GM19043 (cell line): Measurements from ENCODE around the gene ST6GALNAC5.
"Not testable (repeated sequence)": the region's sequence is repeated elsewhere in the genome, so short reads cannot be mapped to it uniquely, and the experiment has no call there.

Experiments
- ATAC-seq: cut with Tn5 transposase; IDR thresholded peaks from one replicate; pipeline ENCODE4 v1.9.1; 2021; ENCODE audit warnings: low read depth; ENCODE audit not compliant: unreplicated experiment

ST6GALNAC5 gene

GRCh38 chr1:76865696-76866286, 1.5 kb upstream of the ST6GALNAC5 start:
- no peak for ATAC-seq

DNA sequence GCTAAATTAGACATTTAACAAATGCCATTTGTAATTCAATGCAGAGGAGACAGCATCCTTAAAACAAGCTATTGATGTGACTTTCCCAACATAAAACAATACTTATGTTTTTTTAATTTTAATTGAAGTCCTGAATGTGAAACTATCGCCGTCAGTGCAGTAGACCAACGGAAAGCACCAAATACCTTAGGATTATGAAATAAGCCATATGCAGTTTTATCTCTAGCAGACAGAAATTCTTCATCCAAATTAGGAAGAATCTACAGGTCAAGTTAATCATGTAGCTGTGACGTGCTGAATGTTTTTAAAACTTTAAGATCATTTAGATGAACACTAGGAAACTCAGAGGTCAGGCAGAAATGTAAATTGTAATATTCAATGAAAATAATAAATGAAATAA, 714 bp upstream of the ST6GALNAC5 start:
- ATAC-seq, result no peak

DNA sequence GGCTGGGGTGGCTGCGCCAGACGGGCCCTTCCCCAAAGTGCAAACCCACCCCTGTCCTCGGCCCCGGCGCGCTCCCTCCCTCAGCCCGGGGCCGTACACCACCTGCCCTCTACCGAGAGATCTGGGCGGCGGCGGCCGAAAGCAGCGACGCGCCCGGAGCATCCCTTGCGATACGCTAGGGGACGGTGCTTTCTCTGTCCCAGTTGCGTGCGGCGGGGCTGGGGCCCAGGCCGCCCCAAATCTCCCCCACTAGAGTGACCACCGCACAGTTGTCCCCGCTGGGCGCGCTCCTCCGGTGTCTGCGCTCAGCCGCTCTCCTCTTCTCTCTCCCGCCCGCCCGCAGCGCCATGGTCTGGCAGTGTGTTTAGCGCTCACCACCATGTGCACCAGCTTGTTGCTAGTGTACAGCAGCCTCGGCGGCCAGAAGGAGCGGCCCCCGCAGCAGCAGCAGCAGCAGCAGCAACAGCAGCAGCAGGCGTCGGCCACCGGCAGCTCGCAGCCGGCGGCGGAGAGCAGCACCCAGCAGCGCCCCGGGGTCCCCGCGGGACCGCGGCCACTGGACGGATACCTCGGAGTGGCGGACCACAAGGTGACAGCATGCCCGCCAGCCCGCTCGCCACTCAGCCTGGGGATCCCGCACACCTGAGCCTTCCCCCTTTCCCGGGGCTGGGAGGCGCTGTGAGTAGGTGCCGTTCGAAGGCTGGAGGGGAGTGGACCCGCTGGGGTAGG, 1.0 kb downstream of the ST6GALNAC5 start:
- no peak for ATAC-seq

DNA sequence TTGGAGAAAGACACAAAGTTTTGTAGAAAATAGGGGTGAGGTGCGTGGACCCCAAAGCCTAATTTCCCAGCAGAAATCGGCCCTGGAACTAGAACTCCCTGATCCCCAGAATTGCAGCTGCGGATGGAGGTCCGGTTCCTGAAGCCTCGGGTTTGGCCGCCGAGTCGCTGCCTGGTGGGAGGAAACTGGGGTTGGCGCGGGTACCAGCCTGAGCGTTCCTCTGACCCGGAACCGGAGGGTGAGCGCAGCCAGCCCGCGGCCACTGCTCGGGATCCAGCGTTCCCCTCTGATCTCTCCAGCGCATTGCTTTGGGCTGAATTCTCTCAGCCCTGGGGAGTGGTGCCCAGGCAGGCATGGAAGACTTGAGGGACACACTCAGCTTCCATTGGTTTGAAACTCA, 1.6 kb downstream of the ST6GALNAC5 start:
- ATAC-seq, result no peak

DNA sequence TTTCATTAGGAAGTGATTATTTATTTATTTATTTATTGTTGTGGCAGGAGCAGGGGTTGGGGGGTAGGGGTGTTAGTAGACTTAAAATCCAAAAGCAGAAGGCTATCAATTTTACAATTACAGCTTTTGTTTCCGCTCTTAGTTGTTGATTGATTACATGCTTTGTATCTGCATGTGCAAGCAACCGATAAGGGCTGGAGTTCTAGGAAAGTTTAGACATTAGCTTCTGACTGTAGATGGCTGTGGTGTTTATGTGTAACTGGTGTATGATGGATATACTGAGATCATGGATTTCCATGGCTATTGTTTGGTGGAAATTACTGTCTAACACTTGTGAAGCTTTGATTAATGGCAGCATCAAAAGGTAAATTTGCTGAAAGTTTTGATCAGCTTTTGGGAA, 2.8 kb downstream of the ST6GALNAC5 start:
- no peak for ATAC-seq

DNA sequence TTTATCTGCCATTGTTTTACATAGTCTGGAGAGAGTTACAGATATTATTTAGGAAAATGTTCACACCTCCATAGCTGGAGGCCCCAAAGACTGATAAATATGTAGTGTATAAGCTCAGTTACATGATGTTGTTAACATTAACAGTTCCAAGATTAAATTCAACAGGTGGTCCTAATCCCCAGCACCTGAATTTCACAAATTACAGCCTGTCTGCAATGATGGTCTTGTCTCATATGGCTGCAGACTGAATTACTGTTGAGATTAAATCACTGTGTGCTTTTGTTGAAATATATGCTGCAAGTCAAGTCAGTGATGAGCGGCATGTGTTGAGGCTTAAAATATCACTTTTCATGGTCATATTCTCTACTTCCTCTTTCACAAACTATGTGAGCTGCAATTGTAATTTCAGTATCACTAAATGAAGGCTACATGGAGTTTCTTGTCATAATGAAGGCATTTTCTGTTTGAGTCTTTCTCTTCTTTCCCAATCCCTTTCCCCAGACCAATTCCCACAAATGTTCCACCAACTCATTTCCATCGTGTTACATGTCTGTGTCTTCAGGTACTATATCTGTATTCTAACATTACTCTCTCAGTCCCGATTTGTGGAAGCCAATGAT, 4.2 kb downstream of the ST6GALNAC5 start:
- peak; percentile 84 for ATAC-seq

DNA sequence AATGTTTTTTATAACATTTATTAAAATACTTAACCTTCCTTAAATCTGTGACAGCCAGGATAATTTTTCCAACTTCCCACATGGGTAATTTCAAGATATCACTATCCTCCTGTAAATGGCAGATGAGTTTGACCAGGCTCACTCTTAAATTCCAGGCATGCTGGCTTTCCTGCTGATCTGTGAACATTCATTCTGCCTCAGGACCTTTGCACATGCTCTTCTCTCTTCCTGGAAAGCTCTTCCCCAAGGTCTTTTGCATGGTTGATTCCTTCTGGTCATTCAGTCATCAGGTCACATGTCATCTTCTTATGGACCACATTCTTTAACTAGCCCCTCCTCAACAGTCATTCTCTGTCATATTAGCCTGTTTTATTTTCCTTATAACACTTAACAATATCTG, 5.7 kb downstream of the ST6GALNAC5 start:
- no peak for ATAC-seq

GRCh38 chr1:76876655-76877395, 9.5 kb downstream of the ST6GALNAC5 start:
- no peak for ATAC-seq

- not testable (repeated sequence) for ATAC-seq
Observed at GRCh38 chr1:76879014-76879413, 11.7 kb downstream of the ST6GALNAC5 start.

DNA sequence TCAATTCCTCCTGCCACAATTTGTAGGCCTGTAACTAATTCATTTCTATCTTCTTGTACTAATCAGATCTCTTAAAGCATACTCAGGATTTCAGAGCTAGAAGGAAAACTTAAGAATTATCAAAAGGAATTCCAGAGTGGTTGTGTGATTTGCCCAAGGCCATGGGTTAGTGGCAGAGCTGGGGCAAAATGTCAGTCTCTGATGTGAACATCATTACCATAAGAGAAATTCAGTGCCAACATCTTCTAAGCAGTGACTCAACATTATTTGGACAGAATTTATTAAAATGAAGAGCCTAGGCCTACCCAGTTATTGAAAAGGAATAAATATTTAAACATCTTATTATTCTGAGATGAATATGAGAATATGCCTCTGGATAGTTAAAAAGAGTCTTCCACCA, 14.5 kb downstream of the ST6GALNAC5 start:
- ATAC-seq, result no peak

GRCh38 chr1:76891931-76892622, 24.8 kb downstream of the ST6GALNAC5 start:
- ATAC-seq, result no peak

- no peak for ATAC-seq
Observed at GRCh38 chr1:76892675-76893074, 25.4 kb downstream of the ST6GALNAC5 start.

DNA sequence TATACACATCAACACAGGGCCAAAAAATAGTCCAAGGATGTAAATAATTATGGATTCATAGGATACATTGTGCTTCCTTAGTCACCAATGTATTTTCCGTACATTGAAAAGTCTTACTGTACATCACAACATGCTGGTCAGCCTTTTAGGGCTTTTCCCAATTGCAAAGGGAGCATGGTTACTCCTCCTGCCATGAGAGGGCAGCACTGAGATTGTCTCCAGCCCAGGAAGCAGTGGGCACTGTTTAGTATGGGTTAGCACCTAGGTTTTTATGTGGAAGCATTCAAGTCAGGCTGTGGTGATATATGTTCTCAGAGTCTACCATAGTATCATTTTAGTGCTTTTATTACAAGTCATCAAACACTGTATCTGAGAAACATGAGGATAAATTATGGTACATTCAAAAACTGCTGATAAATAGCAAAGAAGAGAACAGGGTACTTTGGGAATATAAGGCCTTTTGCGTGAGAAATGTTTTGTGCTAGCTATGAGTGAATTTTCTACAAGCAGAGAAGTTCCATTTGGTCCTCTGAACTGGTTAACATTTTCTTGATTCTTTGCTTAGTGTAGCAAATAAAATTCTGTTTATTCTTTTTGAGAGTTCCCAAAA, 34.0 kb downstream of the ST6GALNAC5 start:
- ATAC-seq, result peak; percentile 99

DNA sequence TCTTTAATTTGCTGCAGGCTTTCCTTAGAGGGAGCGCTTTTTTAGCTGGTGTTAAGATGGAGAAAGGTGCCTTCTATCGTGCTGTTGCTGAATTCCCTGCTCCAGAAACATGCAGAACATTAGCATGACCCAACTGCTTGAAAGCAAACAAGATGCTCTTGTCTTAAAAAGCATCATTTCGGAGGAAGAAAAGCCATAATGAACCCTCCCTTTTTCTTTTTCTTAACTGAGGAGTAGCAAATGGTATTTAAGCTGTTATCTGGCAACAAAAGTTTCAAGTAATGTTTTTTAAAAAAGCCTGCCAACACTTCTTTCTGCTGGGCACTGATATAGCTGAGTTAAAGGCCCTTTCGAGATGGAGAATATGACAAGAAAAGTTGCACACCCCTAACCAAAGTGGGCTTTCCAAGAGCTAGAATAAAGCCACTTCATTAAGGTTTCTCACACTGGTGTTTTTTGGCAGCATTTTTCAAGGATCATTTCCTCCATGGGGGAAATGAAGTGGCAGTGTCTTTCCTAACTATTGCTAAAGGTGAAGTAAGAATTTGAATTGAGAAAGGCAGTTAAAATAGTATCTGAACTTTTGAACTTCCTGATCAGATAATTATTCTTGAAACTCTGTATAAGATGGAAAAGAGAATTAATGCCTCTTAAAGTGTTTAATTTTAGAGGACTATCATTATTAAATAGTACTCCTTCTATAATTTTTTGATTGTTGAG, 38.8 kb downstream of the ST6GALNAC5 start:
- no peak for ATAC-seq

GRCh38 chr1:76909311-76909710, 42.0 kb downstream of the ST6GALNAC5 start:
- ATAC-seq, result no peak

DNA sequence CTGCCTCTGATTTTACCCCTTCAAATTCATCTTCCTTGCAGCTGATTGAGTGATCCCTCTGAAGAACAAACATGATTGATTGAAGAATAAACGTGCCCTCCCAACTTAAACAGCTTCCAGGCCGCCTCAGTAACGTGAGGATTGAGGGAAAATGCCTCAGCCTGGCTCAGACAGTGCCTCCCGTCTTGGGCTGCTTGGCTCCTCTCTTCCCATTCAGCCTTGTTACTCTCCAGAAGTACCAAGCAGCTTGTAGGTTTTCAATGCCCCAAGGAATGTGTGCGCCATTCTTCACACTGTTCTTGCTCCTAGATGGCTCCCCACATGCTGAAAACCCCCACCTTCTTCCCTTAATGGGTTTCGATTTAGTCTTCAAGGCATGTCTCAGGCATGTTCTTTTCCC, 51.8 kb downstream of the ST6GALNAC5 start:
- ATAC-seq, result no peak

- no peak for ATAC-seq
Observed at GRCh38 chr1:76921590-76921989, 54.3 kb downstream of the ST6GALNAC5 start.

GRCh38 chr1:76925825-76926224, 58.5 kb downstream of the ST6GALNAC5 start:
- ATAC-seq, result no peak

- ATAC-seq, result no peak
Observed at GRCh38 chr1:76928522-76928921, 61.2 kb downstream of the ST6GALNAC5 start.

- no peak for ATAC-seq
Observed at GRCh38 chr1:76929136-76929535, 61.9 kb downstream of the ST6GALNAC5 start.
